ENCODE results near the gene IL2RG. TPM values are rescaled to one million over a fixed set of nuclear protein-coding genes. Genes with fewer than 3 reads are reported as not detected.

IL2RG gene
- total and polyA plus RNA-seq, 3 experiments from 2014 or later, result 312 to 1,411 (median 323) TPM

- peaks cover 18% of the 10 kb centered on the region for H3K4me1 ChIP-seq (ENCODE audit: insufficient read depth, low read length)
- no peak for DNase-seq
- H3K4me1 Mint-ChIP-seq, result peaks cover 17 to 48% (median 30%) of the 10 kb centered on the region in 3 donors
- H3K27me3 ChIP-seq (ENCODE audit: insufficient read depth, low read length, poor library complexity, severe bottlenecking), result no peaks in the 10 kb centered on the region
- peak overlapping the region; percentile 77 to 98 (median 94) for H3K27ac Mint-ChIP-seq
- H3K4me3 Mint-ChIP-seq, result peak overlapping the region; percentile 87 to 95 (median 88)
- peaks cover 0 to 43% (median 0%) of the 10 kb centered on the region in 3 donors for H3K36me3 Mint-ChIP-seq
- ChIA-PET CTCF (interaction anchor here (0.7 to 3.7 kb wide), 9 partner anchors 9 to 100 kb away, joined by 3 to 22 read pairs (median 5); no protein-coding TSS in a partner anchor), POLR2A (interaction anchor here (1.0 to 2.7 kb wide), 11 partner anchors 9 to 63 kb away, joined by 3 to 13 read pairs (median 6); partner anchors contain the start of genes FOXO4 and SNX12)
- H3K36me3 ChIP-seq (ENCODE audit: insufficient read depth, low read length), result peaks cover 28% of the 10 kb centered on the region
- no peaks in the 10 kb centered on the region for H3K27me3 Mint-ChIP-seq
- peak overlapping the region; percentile 55 for H3K4me3 ChIP-seq (ENCODE audit: low read length)
- H3K27ac ChIP-seq (ENCODE audit: low read depth, low read length), result peak overlapping the region; percentile 61
- no peaks in the 10 kb centered on the region for H3K9me3 Mint-ChIP-seq
- H3K9me3 ChIP-seq (ENCODE audit: low read length), result no peaks in the 10 kb centered on the region
Observed at GRCh38 chrX:71118985-71119535, 7.7 kb upstream of the IL2RG start.

GRCh38 chrX:71118032-71118984 is 6.9 kb upstream of the IL2RG start, which contains the start of gene MED12:
TSS of gene MED12 (plus strand) at chrX:71118596. CDS start at chrX:71118755, 159 bp downstream.
- peak; percentile 74 to 86 (median 78) for DNase-seq
- Mint-ChIP-seq H3K4me3 (peak within 1 kb of the TSS; percentile 87 to 95 (median 88)), H3K27me3 (peaks cover 0 to 2% of the 10 kb centered on the region in 2 donors), H3K27ac (peak within 1 kb of the TSS; percentile 91 to 98 (median 94)), H3K9me3 (no peaks in the 10 kb centered on the region), H3K36me3 (peaks cover 0 to 35% (median 0%) of the 10 kb centered on the region in 3 donors), H3K4me1 (peaks cover 21 to 50% (median 34%) of the 10 kb centered on the region in 3 donors)
- H3K27me3 ChIP-seq (ENCODE audit: insufficient read depth, low read length, poor library complexity, severe bottlenecking), result no peaks in the 10 kb centered on the region
- H3K36me3 ChIP-seq (ENCODE audit: insufficient read depth, low read length), result peaks cover 21% of the 10 kb centered on the region
- no peaks in the 10 kb centered on the region for H3K9me3 ChIP-seq (ENCODE audit: low read length)
- CTCF ChIA-PET, result interaction anchor here (0.7 to 3.7 kb wide), 9 partner anchors 10 to 99 kb away, joined by 3 to 22 read pairs (median 5); no protein-coding TSS in a partner anchor
- H3K4me3 ChIP-seq (ENCODE audit: low read length), result peak within 1 kb of the TSS; percentile 73
- H3K4me1 ChIP-seq (ENCODE audit: insufficient read depth, low read length), result peaks cover 23% of the 10 kb centered on the region
- H3K27ac ChIP-seq (ENCODE audit: low read depth, low read length), result peak within 1 kb of the TSS; percentile 61
- POLR2A ChIA-PET, result interaction anchor here (1.0 to 2.7 kb wide), 11 partner anchors 8 to 64 kb away, joined by 3 to 13 read pairs (median 6); partner anchors contain the start of genes FOXO4 and SNX12

- peaks cover 28 to 51% (median 41%) of the 10 kb centered on the region in 3 donors for H3K4me1 Mint-ChIP-seq
Observed at GRCh38 chrX:71117358-71117757, 6.0 kb upstream of the IL2RG start.

GRCh38 chrX:71111921-71112431 is 599 bp upstream of the IL2RG start:
- H3K36me3 ChIP-seq (ENCODE audit: insufficient read depth, low read length), result peaks cover 30% of the 10 kb centered on the region
- H3K27ac ChIP-seq (ENCODE audit: low read depth, low read length), result peak overlapping the region; percentile 98
- no peaks in the 10 kb centered on the region for H3K27me3 ChIP-seq (ENCODE audit: insufficient read depth, low read length, poor library complexity, severe bottlenecking)
- ChIA-PET CTCF (interaction anchor here (0.9 to 4.5 kb wide), 5 partner anchors 11 to 422 kb away, joined by 3 to 41 read pairs (median 4); no protein-coding TSS in a partner anchor), POLR2A (interaction anchor here (0.5 to 2.1 kb wide), 9 partner anchors 9 to 70 kb away, joined by 3 to 18 read pairs (median 4); partner anchors contain the start of gene SNX12)
- H3K4me3 Mint-ChIP-seq, result peak overlapping the region; percentile 89 to 98 (median 96)
- H3K36me3 Mint-ChIP-seq, result peaks cover 13 to 49% (median 23%) of the 10 kb centered on the region in 3 donors
- H3K27me3 Mint-ChIP-seq, result peaks cover 0 to 7% of the 10 kb centered on the region in 2 donors
- peaks cover 38% of the 10 kb centered on the region for H3K4me1 ChIP-seq (ENCODE audit: insufficient read depth, low read length)
- peak overlapping the region; percentile 97 to 100 (median 98) for H3K27ac Mint-ChIP-seq
- DNase-seq, result peak in 2 of 5 donors; percentile 58 to 59
- no peaks in the 10 kb centered on the region for H3K9me3 Mint-ChIP-seq
- H3K9me3 ChIP-seq (ENCODE audit: low read length), result no peaks in the 10 kb centered on the region
- H3K4me3 ChIP-seq (ENCODE audit: low read length), result peak overlapping the region; percentile 99
- peaks cover 46 to 66% (median 62%) of the 10 kb centered on the region in 3 donors for H3K4me1 Mint-ChIP-seq

More at GRCh38 chrX:71117358-71117757, 6.0 kb upstream of the IL2RG start:
- Histone ChIP-seq H3K36me3 (ENCODE audit: insufficient read depth, low read length) (peaks cover 14% of the 10 kb centered on the region), H3K27me3 (ENCODE audit: insufficient read depth, low read length, poor library complexity, severe bottlenecking) (no peaks in the 10 kb centered on the region), H3K4me1 (ENCODE audit: insufficient read depth, low read length) (peaks cover 31% of the 10 kb centered on the region), H3K9me3 (ENCODE audit: low read length) (no peaks in the 10 kb centered on the region), H3K27ac (ENCODE audit: low read depth, low read length) (peak overlapping the region; percentile 61), H3K4me3 (ENCODE audit: low read length) (no peak overlapping the region)
- peaks cover 0 to 2% of the 10 kb centered on the region in 2 donors for H3K27me3 Mint-ChIP-seq
- peaks cover 0 to 25% (median 2%) of the 10 kb centered on the region in 3 donors for H3K36me3 Mint-ChIP-seq
- H3K27ac Mint-ChIP-seq, result peak overlapping the region; percentile 39 to 98 (median 80)
- ChIA-PET POLR2A (interaction anchor here (1.6 to 2.7 kb wide), 5 partner anchors 9 to 49 kb away, joined by 5 to 13 read pairs (median 8); partner anchors contain the start of genes FOXO4 and SNX12), CTCF (interaction anchor here (1.3 to 3.7 kb wide), 5 partner anchors 11 to 18 kb away, joined by 3 to 22 read pairs (median 7); no protein-coding TSS in a partner anchor)
- no peak overlapping the region for H3K4me3 Mint-ChIP-seq
- DNase-seq, result no peak
- H3K9me3 Mint-ChIP-seq, result no peaks in the 10 kb centered on the region

- peak overlapping the region; percentile 98 for H3K27ac ChIP-seq (ENCODE audit: low read depth, low read length)
- H3K4me3 Mint-ChIP-seq, result peak overlapping the region; percentile 89 to 98 (median 96)
- no peaks in the 10 kb centered on the region for H3K27me3 ChIP-seq (ENCODE audit: insufficient read depth, low read length, poor library complexity, severe bottlenecking)
- H3K4me3 ChIP-seq (ENCODE audit: low read length), result peak overlapping the region; percentile 99
- peaks cover 63 to 88% (median 84%) of the 10 kb centered on the region in 3 donors for H3K4me1 Mint-ChIP-seq
- DNase-seq, result peak in 2 of 5 donors; percentile 21 to 34
- peak overlapping the region; percentile 97 to 100 (median 98) for H3K27ac Mint-ChIP-seq
- peaks cover 64% of the 10 kb centered on the region for H3K4me1 ChIP-seq (ENCODE audit: insufficient read depth, low read length)
- no peaks in the 10 kb centered on the region for H3K9me3 Mint-ChIP-seq
- peaks cover 30% of the 10 kb centered on the region for H3K36me3 ChIP-seq (ENCODE audit: insufficient read depth, low read length)
- no peaks in the 10 kb centered on the region for H3K9me3 ChIP-seq (ENCODE audit: low read length)
- peaks cover 0 to 7% of the 10 kb centered on the region in 2 donors for H3K27me3 Mint-ChIP-seq
- POLR2A ChIA-PET, result interaction anchor here (1.9 kb wide), 1 partner anchor 9 kb away, joined by 8 read pairs; the partner anchor contains the start of gene MED12
- H3K36me3 Mint-ChIP-seq, result peaks cover 16 to 61% (median 29%) of the 10 kb centered on the region in 3 donors
- CTCF ChIA-PET, result interaction anchor here (1.6 kb wide), 1 partner anchor 20 kb away, joined by 4 read pairs; no protein-coding TSS in a partner anchor
Observed at GRCh38 chrX:71109051-71109450, 2.3 kb downstream of the IL2RG start.

GRCh38 chrX:71107762-71108360 is 3.5 kb downstream of the IL2RG start:
- Mint-ChIP-seq H3K36me3 (peaks cover 16 to 61% (median 29%) of the 10 kb centered on the region in 3 donors), H3K27ac (peak overlapping the region; percentile 85 to 100 (median 98)), H3K4me3 (peak overlapping the region; percentile 89 to 98 (median 96)), H3K9me3 (no peaks in the 10 kb centered on the region), H3K4me1 (peaks cover 70 to 93% (median 90%) of the 10 kb centered on the region in 3 donors), H3K27me3 (peaks cover 0 to 6% of the 10 kb centered on the region in 2 donors)
- DNase-seq, result peak in 4 of 5 donors; percentile 21 to 67 (median 56)
- H3K4me3 ChIP-seq (ENCODE audit: low read length), result peak overlapping the region; percentile 99
- CTCF ChIA-PET, result interaction anchor here (1.6 kb wide), 1 partner anchor 21 kb away, joined by 4 read pairs; no protein-coding TSS in a partner anchor
- H3K4me1 ChIP-seq (ENCODE audit: insufficient read depth, low read length), result peaks cover 67% of the 10 kb centered on the region
- POLR2A ChIA-PET, result interaction anchor here (1.9 kb wide), 1 partner anchor 10 kb away, joined by 8 read pairs; the partner anchor contains the start of gene MED12
- H3K27ac ChIP-seq (ENCODE audit: low read depth, low read length), result peak overlapping the region; percentile 29
- H3K27me3 ChIP-seq (ENCODE audit: insufficient read depth, low read length, poor library complexity, severe bottlenecking), result no peaks in the 10 kb centered on the region
- no peaks in the 10 kb centered on the region for H3K9me3 ChIP-seq (ENCODE audit: low read length)
- H3K36me3 ChIP-seq (ENCODE audit: insufficient read depth, low read length), result peaks cover 30% of the 10 kb centered on the region

Data from CD8-positive, alpha-beta memory T cell (primary cell).